Measurements from ENCODE around the gene ZBTB18. TPM values are rescaled to one million over a fixed set of nuclear protein-coding genes. Genes with fewer than 3 reads are reported as not detected.

ZBTB18 gene
- total and polyA plus RNA-seq, 2 of the 4 experiments (the other 2 are of a cell fraction), result 10.0 to 16.0 TPM

Small RNA genes within 50 kb of the gene (microRNA-seq; reads per million reads assigned to microRNA genes)
- not detected for gene RN7SL148P (ENCODE audit: insufficient read depth, insufficient read length)

Small RNA genes within 50 kb of the gene (small RNA-seq; reads per million reads assigned to genes)
- gene RN7SL148P, result 0 reads per million in 5 experiments

Other genes with a start within 250 kb of the ZBTB18 start
- 19.4 and 30.0 TPM in 2 replicates for gene AKT3, start 201.0 kb upstream of the ZBTB18 start, total RNA-seq (2012; rRNA removed)
- gene AKT3, start 201.0 kb upstream of the ZBTB18 start, polyA plus RNA-seq (2012; rRNA removed), result 13.6 and 15.2 TPM in 2 replicates

Measured in IMR-90 (cell line).